Activated naive CD4-positive, alpha-beta T cell treated with Interleukin-2 at 50 U/mL for 16 hours (primary cell): ENCODE data around the gene ZNRF3.
A peak's percentile ranks its signal among the peaks of the same experiment; 100 is the strongest.
"Not testable (repeated sequence)": the region's sequence is repeated elsewhere in the genome, so short reads cannot be mapped to it uniquely, and the experiment has no call there.

Experiments used
- DNase-seq: peaks from one replicate; pipeline ENCODE4 v3.0.0-alpha.2; 2020

The ZNRF3 gene

DNA sequence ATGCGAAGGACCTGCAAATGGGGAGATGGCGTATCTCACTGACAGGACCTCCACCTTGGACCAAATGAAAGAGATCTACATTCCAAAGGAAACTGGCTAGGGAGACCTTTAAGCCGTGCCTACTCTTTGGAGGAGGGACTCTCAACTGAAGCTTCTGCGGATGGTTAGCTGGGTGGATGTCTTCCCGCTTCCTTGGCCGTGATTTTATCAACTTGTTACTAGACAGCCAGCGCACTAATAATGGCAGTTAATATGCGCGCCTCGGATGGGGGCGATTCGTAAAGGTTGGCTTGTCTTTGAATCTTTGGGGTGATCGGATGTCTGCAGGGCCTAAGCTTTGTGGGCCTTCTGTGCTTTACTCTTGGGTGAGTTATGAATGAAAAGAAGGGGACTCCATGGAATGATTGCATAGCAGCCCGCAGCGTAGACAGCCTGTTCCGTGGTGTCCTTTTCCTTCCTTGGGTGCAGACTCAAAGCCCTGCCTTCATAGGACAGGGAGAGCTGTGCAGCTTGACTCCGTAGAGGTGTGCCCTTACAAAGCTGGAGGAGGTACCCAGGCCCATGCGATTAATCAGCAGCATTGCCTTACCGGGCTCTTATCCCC lies 1.5 kb downstream of the ZNRF3 start:
- no peak for DNase-seq

DNA sequence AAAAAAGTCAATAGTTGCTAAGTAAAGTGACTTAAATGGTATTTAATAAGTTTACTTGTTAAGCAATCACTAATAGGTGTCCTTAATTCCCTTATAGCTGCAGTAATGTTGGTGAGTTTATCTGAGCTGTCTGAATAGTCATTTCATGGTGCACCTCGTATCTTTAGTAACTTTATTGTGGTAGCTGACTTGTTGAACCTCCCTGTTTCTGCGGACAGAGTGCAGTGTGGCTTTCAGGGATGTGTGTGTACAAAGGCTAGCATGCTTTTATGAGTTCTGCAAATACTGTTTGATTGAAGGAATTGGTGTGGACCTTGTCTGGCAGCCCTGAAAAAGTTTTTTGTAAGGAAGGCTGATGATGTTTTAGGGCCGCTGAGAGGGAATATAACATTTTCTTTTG lies 2.6 kb downstream of the ZNRF3 start:
- no peak for DNase-seq

DNA sequence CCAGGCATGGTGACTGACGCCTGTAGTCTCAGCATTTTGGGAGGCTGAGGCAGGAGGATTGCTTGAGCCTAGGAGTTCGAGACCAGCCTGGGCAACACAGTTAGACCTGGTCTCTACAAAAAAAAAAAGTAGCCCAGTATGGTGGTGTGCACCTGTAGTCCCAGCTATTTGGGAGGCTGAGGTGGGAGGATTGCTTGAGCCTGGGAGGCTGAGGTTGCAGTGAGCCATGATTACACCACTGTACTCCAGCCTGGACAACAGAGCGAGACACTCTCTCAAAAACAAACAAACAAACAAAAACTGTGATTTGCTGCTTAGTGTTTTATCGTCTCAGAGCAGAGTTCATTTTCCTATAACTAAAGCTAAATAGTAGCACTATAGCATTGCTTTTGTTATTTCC lies 3.3 kb downstream of the ZNRF3 start:
- not testable (repeated sequence) for DNase-seq

GRCh38 chr22:28887725-28888459 lies 4.5 kb downstream of the ZNRF3 start:
- DNase-seq = no peak

GRCh38 chr22:28889478-28890024 lies 6.2 kb downstream of the ZNRF3 start:
- no peak for DNase-seq

DNA sequence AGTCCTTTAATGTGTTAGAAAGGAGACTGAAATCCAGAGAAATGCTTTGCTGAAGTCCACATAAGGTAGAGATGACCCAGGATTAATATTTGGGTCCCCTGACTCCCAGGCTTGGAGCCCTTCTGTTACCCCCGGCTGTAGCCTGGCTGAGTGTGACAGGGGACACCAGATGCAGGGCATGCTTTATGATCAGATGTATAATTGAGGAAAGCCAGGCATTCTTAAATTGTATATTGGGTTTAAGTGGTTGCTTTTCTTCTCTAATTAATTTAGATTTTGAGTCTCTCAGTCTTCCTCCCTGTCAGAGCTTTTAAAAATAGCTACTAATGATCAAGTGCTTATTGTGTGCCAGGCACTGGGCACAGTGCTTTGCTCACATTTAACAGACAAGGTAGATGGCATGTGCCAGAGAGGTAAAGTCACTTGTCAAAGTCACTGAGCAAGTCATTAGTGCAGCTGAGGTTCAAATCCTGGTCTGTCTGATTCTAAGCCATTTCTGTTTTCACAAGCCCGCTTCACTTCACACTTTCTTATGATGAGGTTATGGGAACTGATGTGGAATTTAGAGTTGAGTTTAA lies 7.9 kb downstream of the ZNRF3 start:
- DNase-seq = no peak

GRCh38 chr22:28892175-28892731 lies 8.9 kb downstream of the ZNRF3 start:
- DNase-seq = no peak

DNA sequence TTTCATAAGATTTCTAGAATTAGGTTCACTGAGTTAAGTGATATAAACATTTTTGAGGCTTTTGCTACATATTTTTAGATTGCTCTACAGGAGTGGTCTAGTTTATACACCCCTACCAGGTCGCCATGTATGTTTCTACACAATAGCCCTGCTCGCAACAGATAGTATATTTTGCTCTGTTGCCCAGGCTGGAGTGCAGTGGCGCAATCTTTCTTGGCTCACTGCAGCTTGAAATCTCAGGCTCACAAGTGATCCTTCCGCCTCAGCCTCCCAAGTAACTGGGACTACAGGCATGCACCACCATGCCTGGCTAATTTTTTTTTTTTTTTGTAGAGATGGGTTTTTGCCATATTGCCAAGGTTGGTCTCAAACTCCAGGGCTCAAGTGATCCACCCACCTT lies 10.4 kb downstream of the ZNRF3 start:
- no peak for DNase-seq

DNA sequence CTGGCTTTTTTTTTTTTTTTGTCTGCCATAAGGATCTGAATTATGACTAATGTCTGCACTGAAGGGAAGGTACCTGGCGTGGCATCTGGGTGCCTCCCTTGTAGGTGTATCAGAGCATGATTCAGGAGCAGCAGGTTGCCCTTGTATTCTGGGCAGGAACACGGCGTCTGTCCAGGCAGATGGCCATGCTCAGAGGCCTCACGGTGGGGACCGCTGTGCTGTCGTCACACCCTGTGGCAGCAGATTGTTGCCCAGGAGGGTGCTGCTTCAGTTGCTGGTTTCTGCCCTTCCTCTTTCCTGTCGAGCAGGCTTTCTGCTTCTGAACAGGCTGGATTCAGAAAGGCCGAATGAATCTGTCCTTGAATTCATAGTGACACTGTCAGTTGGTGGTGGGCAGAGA lies 11.0 kb downstream of the ZNRF3 start:
- DNase-seq = no peak

DNA sequence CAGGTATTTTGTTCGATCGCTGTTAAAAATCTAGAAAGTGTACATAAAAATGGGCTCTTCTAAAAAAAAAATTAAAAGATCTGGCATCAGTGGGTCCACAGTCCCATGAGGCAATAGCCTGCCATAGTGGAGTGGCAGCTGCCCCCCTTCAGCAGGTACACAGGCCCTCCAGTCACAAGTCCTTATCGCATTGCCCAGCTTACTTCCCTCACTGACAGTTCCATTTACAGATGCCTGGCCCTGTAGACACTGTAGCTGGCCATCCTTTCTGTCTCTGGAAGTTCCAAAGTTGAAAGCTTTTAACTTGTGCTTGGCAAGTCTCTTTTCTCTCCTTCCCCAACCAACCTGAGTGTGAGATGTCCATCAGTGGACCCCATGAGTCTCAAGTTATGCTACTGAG lies 11.4 kb downstream of the ZNRF3 start:
- no peak for DNase-seq

- no peak for DNase-seq
Observed at GRCh38 chr22:28896611-28897010, 13.2 kb downstream of the ZNRF3 start.

GRCh38 chr22:28898233-28898629 lies 14.9 kb downstream of the ZNRF3 start:
- DNase-seq = no peak

DNA sequence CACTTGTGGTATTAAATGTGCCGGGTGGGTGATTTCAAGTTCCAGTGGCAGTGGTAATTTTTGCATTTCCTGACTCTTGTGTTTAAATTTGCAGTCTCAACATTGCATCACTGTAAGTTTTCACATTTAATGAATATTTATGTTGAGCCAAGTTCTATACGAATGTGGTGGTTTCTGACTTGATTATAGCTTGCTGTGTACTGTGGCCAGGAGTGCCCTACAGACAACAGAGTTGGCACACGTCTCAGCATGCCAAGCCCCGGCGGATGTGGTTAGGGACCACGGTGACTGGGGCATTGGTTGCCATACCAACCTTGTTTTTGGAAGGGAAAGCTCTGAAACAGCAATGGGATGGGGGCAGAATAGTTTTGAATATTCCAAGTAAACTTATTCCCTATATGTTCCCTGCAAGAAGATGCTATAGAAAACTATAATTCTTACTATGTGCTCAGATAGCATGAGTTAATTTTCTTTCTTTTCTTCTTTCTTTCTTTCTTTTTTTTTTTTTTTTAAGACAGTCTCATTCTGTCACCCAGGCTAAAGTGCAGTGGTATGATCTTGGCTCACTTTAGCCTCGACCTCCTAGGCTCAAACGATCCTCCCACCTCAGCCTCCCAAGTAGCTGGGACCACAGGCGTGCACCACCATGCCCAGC lies 16.0 kb downstream of the ZNRF3 start:
- DNase-seq = peak; percentile 18

DNA sequence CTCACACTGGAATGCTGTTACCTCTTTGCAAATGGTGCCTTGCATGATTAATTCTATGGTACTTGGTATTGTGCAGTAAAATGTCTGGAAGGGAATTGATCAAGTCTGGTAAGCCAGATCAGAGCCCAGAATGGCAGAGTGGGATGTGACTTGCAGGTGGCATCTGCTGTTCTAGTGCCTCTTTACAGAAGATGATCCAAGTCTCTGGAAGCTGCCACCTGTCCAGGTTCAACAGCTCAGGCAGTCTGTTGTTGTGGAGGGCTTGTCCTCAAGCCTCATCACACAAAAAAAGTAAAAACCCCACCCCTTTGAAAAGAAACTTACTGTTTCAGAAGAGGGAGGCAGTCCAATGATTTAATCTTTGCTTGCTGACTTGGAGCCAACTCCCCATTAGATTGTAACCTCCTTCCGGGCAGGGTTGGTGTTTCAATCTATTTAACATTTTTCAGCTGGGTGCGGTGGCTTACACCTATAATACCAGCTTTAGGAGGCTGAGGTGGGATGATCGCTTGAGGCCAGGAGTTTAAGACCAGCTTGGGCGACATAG lies 17.1 kb downstream of the ZNRF3 start:
- no peak for DNase-seq

GRCh38 chr22:28902490-28902889 lies 19.1 kb downstream of the ZNRF3 start:
- no peak for DNase-seq

DNA sequence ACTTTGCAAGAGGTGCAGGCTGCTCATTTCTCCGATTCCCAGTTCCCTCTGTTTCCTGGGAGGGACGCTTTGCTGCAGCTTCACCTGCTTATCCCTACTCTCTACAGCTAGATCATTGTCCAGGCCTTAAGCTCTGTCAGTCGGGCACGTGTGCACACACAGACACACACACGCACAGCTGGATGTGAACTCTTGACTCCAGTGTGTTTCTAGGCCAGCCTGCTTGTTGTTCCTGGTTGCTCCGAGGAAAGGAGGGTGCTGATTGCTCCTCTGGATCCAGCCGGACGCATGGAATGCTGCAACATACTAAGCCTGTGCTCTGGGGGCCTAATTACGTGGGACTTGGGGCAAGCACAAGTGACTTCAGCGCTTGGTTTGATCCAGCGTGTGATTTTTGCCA lies 19.7 kb downstream of the ZNRF3 start:
- no peak for DNase-seq

- DNase-seq = no peak
Observed at GRCh38 chr22:28903729-28904128, 20.4 kb downstream of the ZNRF3 start.

DNA sequence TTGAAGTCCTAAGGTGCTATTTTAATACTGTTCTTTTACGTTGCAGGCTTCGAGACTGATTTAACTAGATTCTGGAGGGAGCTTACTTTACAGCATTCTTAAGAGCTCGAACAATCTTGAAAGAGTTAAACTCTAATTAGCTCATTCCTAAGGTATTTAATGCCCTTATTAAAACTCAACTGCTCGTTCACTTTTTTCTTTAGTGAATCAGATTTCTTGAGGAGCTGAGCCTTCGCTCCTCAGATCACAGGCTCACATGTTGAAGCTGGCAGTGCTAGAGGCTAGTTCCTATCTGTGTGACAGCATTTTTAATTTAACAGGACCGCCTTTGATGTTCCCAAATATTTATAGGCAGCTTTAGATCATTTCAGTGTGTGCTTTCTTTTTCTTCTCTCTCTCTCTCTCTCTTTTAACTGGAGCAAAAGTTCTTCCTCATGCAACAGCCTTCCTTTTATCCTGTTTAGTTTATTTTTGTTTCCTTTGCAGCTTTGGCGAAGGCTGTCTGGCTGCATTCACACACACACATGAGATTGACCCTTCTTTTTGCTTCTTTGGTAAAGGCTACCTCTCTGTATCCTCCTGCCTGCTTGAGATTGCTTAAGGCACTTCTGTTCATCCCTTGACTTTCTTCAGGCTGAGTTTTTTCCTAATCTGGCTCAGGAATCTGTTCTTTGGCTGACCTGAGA lies 21.0 kb downstream of the ZNRF3 start:
- no peak for DNase-seq

DNA sequence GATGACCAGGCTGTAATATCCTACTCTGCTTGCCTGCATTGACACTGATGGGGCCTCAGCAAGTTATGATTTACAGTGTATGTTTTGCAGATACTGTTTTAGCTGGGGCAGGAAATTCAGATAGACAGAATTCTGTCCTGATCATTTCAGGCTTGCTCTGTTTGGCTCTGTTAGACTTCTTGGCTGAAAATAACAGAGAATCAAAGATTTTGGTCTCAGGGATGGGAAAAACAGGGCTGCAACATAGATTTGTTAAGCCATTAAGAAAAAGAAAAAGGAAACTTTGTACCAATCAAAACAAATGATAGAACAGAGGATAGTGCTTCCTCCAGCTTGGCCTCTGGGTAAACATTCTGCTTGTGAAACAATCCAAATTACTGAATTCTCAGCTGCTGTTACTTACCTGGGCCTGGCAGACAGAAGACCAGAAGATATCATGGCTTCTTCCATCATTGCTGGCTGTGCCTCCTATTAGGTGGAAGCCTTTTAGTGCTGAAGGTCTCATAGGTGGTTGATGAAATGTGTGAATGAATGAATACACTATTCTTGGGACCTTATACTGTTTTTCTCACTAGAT lies 22.0 kb downstream of the ZNRF3 start:
- no peak for DNase-seq

DNA sequence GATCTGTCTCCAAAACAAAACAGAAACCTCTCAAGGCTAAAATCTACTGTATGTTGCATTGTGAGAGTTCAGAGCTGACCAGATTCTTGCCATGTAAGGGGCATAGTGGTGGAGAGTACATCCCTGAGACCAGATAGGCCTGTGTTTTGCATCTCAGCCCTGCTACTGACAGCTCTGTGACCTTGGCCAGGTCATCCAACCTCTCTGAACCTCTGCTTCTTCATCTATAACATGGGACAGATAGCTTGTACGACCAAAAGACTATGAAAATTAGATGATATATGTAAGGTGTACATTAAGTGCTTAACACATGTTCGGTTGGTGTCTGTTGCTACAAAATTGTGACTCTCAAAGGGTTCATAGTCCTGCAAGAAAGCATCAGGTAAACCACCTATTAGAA lies 22.9 kb downstream of the ZNRF3 start:
- no peak for DNase-seq

- DNase-seq = peak; percentile 62
Observed at GRCh38 chr22:28907311-28908008, 24.1 kb downstream of the ZNRF3 start.
